DND-41 (cell line): ENCODE results near the gene MED25.

Experiments
- CTCF ChIP-seq: IDR thresholded peaks from 2 replicates; pipeline ENCODE4 v1.5.1; 2012; ENCODE audit warnings: borderline replicate concordance, low read length, moderate library complexity, mild to moderate bottlenecking; ENCODE audit not compliant: poor library complexity, severe bottlenecking; ENCODE audit errors: extremely low read depth
- EZH2 ChIP-seq: IDR thresholded peaks from 3 replicates; pipeline ENCODE4 v1.6.1; 2012; ENCODE audit warnings: borderline replicate concordance, low read depth, mild to moderate bottlenecking, moderate library complexity, low read length, inconsistent platforms; ENCODE audit not compliant: severe bottlenecking

GRCh38 chr19:49840321-49840720 lies 22.2 kb downstream of the MED25 start:
- no peak for TF ChIP-seq CTCF
- no peak for TF ChIP-seq EZH2
